Right lobe of liver (tissue), 6 donors: ENCODE data around the gene BAIAP2. TPM values are rescaled to one million over a fixed set of nuclear protein-coding genes. Genes with fewer than 3 reads are reported as not detected.

Experiments used
- ATAC-seq, 4 donors: fragments of 200-7000 bp; cut with Tn5 transposase; one replicate each; pipeline ENCODE4 v1.9.1; 2020; ENCODE audit warnings: mild to moderate bottlenecking in 4 of 4, moderate library complexity in 4 of 4
- DNase-seq, 3 donors: peaks; one replicate each; pipeline ENCODE4 v3.0.0-alpha.2; 2020
- H3K27ac ChIP-seq, 3 donors: fragments of 200-600 bp; one replicate each; pipeline ENCODE4 v1.8.0; 2022
- H3K27me3 ChIP-seq, 2 donors: fragments of 200-600 bp; one replicate each; pipeline ENCODE4 v1.8.0; 2022
- H3K36me3 ChIP-seq, 4 donors: fragments of 200-600 bp; sonication (generic) in 1 of 4; one replicate each; pipeline versions ENCODE4 v1.5.1 to v1.8.0; 2017 to 2022; ENCODE audit warnings: control low read depth in 1 of 4
- H3K4me1 ChIP-seq, 4 donors: fragments of 200-600 bp; sonication (generic) in 1 of 4; one replicate each; pipeline versions ENCODE4 v1.5.1 to v1.8.0; 2017 to 2022; ENCODE audit warnings: control low read depth in 1 of 4
- H3K4me3 ChIP-seq, 3 donors: fragments of 200-600 bp; one replicate each; pipeline ENCODE4 v1.8.0; 2022
- H3K9me3 ChIP-seq, 4 donors: fragments of 200-600 bp; sonication (generic) in 1 of 4; one replicate each; pipeline versions ENCODE4 v1.5.1 to v1.8.0; 2017 to 2022; ENCODE audit warnings: control low read depth in 1 of 4
- CTCF ChIP-seq, 4 donors: fragments of 200-600 bp in 3 of 4; fragments of 450-650 bp in 1 of 4; IDR thresholded peaks; one replicate each; pipeline versions ENCODE4 v1.5.1 to v1.8.0; 2016 to 2022; ENCODE audit warnings: antibody characterized with exemption in 4 of 4, mild to moderate bottlenecking in 2 of 4
- POLR2A ChIP-seq: fragments of 450-650 bp; IDR thresholded peaks from one replicate; pipeline ENCODE4 v1.6.1; 2017; ENCODE audit warnings: antibody characterized with exemption, mild to moderate bottlenecking
- WGBS: methylation state at CpG from one replicate; pipeline ENCODE4 v1.1.6; 2018; ENCODE audit warnings: low coverage, low lambda C conversion rate; ENCODE audit not compliant: insufficient coverage; ENCODE audit errors: missing lambda C conversion rate; 5-methylcytosine and 5-hydroxymethylcytosine counted together
- intact Hi-C, 2 donors: fragments of 100-400 bp; cut with DNase I; formaldehyde crosslinking; loops; one replicate each; pipeline versions ENCODE4 v1.11.2 to v1.14.1; 2022
- total RNA-seq, 6 experiments: library from RNA; depleted of rRNA in 2 of 6; stranded (reverse); fragments of >200 nt in 2 of 6; fragmentation: NEBNext Ultra II Directional in 3 of 6; extraction: Animal tissue kit (Norgen Biotek cat#: 25700) in 3 of 6; gene quantifications; one replicate each; pipeline versions ENCODE4 v1.1.0 to v1.2.4, GENCODE V29; 2016 to 2023
- donor health status: DM: no; HTN: yes; CAD: no.
- donor health status: DM: no; HTN: no; CAD: no.
- donor health status: DM: no; HTN: no; CAD: no.
- donor health status: DM: no; HTN: yes; CAD: no.
- donor health status: DM: no; HTN: yes; CAD: no.

The BAIAP2 gene
- total RNA-seq, 6 experiments from 2014 or later = 46.6 to 139 (median 63.3) TPM

GRCh38 chr17:81040791-81041337, 5.9 kb downstream of the BAIAP2 start:
- H3K36me3 ChIP-seq = no peaks in the 10 kb centered on the region
- peaks cover 0 to 82% (median 38%) of the 10 kb centered on the region in 4 donors for H3K4me1 ChIP-seq
- ATAC-seq (no peak), DNase-seq (no peak)
- no peak overlapping the region for H3K4me3 ChIP-seq
- peak in 3 of 4 donors; percentile 7 to 25 (median 19) for TF ChIP-seq CTCF (IDR thresholded peaks at IDR 0.05)
- no peak for TF ChIP-seq POLR2A
- no peak overlapping the region for H3K27ac ChIP-seq
- 57% methylated on average over 2 of the region's 6 CpGs for WGBS
- intact Hi-C loops = no loop called here
- no peaks in the 10 kb centered on the region for H3K9me3 ChIP-seq
- no peaks in the 10 kb centered on the region for H3K27me3 ChIP-seq

- Histone ChIP-seq H3K9me3 (no peaks in the 10 kb centered on the region), H3K36me3 (no peaks in the 10 kb centered on the region), H3K4me3 (no peak overlapping the region), H3K27me3 (no peaks in the 10 kb centered on the region), H3K4me1 (peaks cover 0 to 85% (median 36%) of the 10 kb centered on the region in 4 donors), H3K27ac (peak overlapping the region in 2 of 3 donors; percentile 70 to 81)
- TF ChIP-seq POLR2A = no peak
- TF ChIP-seq CTCF (IDR thresholded peaks at IDR 0.05) = no peak
- ATAC-seq = no peak
- intact Hi-C loops = no loop called here
- 65% methylated on average over 2 of the region's 9 CpGs for WGBS
- DNase-seq = no peak
These were observed 7.7 kb downstream of the BAIAP2 start for GRCh38 chr17:81042606-81043005.

GRCh38 chr17:81043319-81043724, 8.4 kb downstream of the BAIAP2 start:
- WGBS = no CpG with 5 or more reads among the region's 19 CpGs
- no peaks in the 10 kb centered on the region for H3K36me3 ChIP-seq
- intact Hi-C loops = no loop called here
- H3K27me3 ChIP-seq = no peaks in the 10 kb centered on the region
- peak overlapping the region; percentile 70 to 84 (median 81) for H3K27ac ChIP-seq
- DNase-seq = peak in 1 of 3 donors; percentile 30
- H3K4me3 ChIP-seq = no peak overlapping the region
- H3K9me3 ChIP-seq = no peaks in the 10 kb centered on the region
- peak in 2 of 4 donors; percentile 2 to 15 for ATAC-seq
- H3K4me1 ChIP-seq = peaks cover 0 to 85% (median 36%) of the 10 kb centered on the region in 4 donors
- TF ChIP-seq POLR2A (no peak), CTCF (IDR thresholded peaks at IDR 0.05) (no peak)

- Histone ChIP-seq H3K4me1 (peaks cover 0 to 85% (median 35%) of the 10 kb centered on the region in 4 donors), H3K9me3 (no peaks in the 10 kb centered on the region), H3K27ac (peak overlapping the region; percentile 70 to 84 (median 81)), H3K27me3 (no peaks in the 10 kb centered on the region), H3K36me3 (no peaks in the 10 kb centered on the region), H3K4me3 (no peak overlapping the region)
- intact Hi-C loops = no loop called here
- 17% methylated on average over 17 of the region's 38 CpGs for WGBS
- ATAC-seq = peak; percentile 42 to 67 (median 62)
- peak in 2 of 3 donors; percentile 64 to 80 for DNase-seq
- TF ChIP-seq POLR2A = peak; percentile 14
- TF ChIP-seq CTCF (IDR thresholded peaks at IDR 0.05) = no peak
These were observed 8.9 kb downstream of the BAIAP2 start for GRCh38 chr17:81043725-81044427.
